SK-N-SH (cell line): ENCODE measurements around the gene WWOX. TPM values are rescaled to one million over a fixed set of nuclear protein-coding genes. Genes with fewer than 3 reads are reported as not detected.

ENCODE experiments used
- CTCF ChIA-PET: fragments of 300-600, 350-600 bp; formaldehyde crosslinking; extraction: SDS; loops from one replicate; lab custom pipeline; 2021; lab: Yijun Ruan, JAX
- POLR2A ChIA-PET: fragments of 350-600 bp; sonication (Branson Sonifier 250); formaldehyde crosslinking; extraction: SDS; loops from one replicate; lab custom pipeline; 2020; ENCODE audit warnings: antibody characterized with exemption, inconsistent platforms; lab: Yijun Ruan, JAX
- DNase-seq: peaks from one replicate; pipeline ENCODE4 v3.0.0; 2012
- H2AFZ ChIP-seq: fragments of 200-600 bp; sonication (generic); 2 replicates; pipeline ENCODE4 v1.8.1; 2016; ENCODE audit warnings: antibody characterized with exemption, mild to moderate bottlenecking, low read depth
- H3F3A ChIP-seq: fragments of 200-600 bp; sonication (generic); replicated peaks from 2 replicates; pipeline ENCODE3; 2016; ENCODE audit warnings: antibody characterized with exemption, mild to moderate bottlenecking; ENCODE audit not compliant: insufficient read depth
- H3K27ac ChIP-seq, 2 experiments: fragments of 200-500 bp in 1 of 2; fragments of 200-600 bp in 1 of 2; sonication (Bioruptor generic) in 1 of 2; sonication (generic), shearing (Covaris generic) in 1 of 2; 2 replicates each; pipeline versions ENCODE4 v1.5.1 to v1.6.1; 2014 to 2016; ENCODE audit warnings: low read depth in 2 of 2, inconsistent platforms in 1 of 2, low read length in 1 of 2, mild to moderate bottlenecking in 1 of 2, mixed read lengths in 1 of 2
- H3K27me3 ChIP-seq: fragments of 200-600 bp; sonication (generic), shearing (Covaris generic); 2 replicates; pipeline ENCODE4 v1.6.1; 2016; ENCODE audit warnings: mixed run types; ENCODE audit not compliant: insufficient read depth
- H3K36me3 ChIP-seq, 2 experiments: fragments of 200-500 bp in 1 of 2; fragments of 200-600 bp in 1 of 2; sonication (Bioruptor generic) in 1 of 2; sonication (generic) in 1 of 2; replicated peaks in 1 of 2; 2 replicates each; pipeline versions ENCODE3 to v1.5.1; 2014 to 2016; ENCODE audit warnings: low read length in 1 of 2, mild to moderate bottlenecking in 1 of 2; ENCODE audit not compliant: insufficient read depth in 2 of 2, control insufficient read depth in 1 of 2
- H3K4me1 ChIP-seq, 2 experiments: fragments of 200-500 bp in 1 of 2; fragments of 200-600 bp in 1 of 2; sonication (Bioruptor generic) in 1 of 2; sonication (generic), shearing (Covaris generic) in 1 of 2; 2 replicates each; pipeline versions ENCODE4 v1.5.1 to v1.6.1; 2014 to 2016; ENCODE audit warnings: low read depth in 1 of 2, low read length in 1 of 2, mixed run types in 1 of 2; ENCODE audit not compliant: insufficient read depth in 2 of 2, control insufficient read depth in 1 of 2
- H3K4me2 ChIP-seq: fragments of 200-600 bp; sonication (generic), shearing (Covaris generic); 2 replicates; pipeline ENCODE4 v1.6.1; 2017; ENCODE audit warnings: mixed run types
- H3K4me3 ChIP-seq, 2 experiments: fragments of 200-500 bp in 1 of 2; fragments of 200-600 bp in 1 of 2; sonication (Bioruptor generic) in 1 of 2; sonication (generic), shearing (Covaris generic) in 1 of 2; 2 replicates each; pipeline versions ENCODE4 v1.5.1 to v1.8.1; 2014 to 2016; ENCODE audit warnings: low read depth in 2 of 2, inconsistent platforms in 1 of 2, low read length in 1 of 2, mild to moderate bottlenecking in 1 of 2, mixed read lengths in 1 of 2, moderate library complexity in 1 of 2
- H3K79me2 ChIP-seq: fragments of 200-600 bp; sonication (generic); 2 replicates; pipeline ENCODE4 v1.8.1; 2017; ENCODE audit warnings: mild to moderate bottlenecking; ENCODE audit not compliant: insufficient read depth
- H3K9ac ChIP-seq: fragments of 200-600 bp; sonication (generic); 2 replicates; pipeline ENCODE4 v1.6.1; 2017; ENCODE audit warnings: mixed run types
- H3K9me2 ChIP-seq: fragments of 200-600 bp; sonication (generic); 2 replicates; pipeline ENCODE4 v1.6.1; 2017; ENCODE audit warnings: mixed run types
- H3K9me3 ChIP-seq: fragments of 200-600 bp; sonication (generic); 2 replicates; pipeline ENCODE4 v1.6.1; 2017; ENCODE audit warnings: mixed run types, mild to moderate bottlenecking, moderate library complexity
- H4K20me1 ChIP-seq: fragments of 200-600 bp; sonication (generic); 2 replicates; pipeline ENCODE4 v1.6.1; 2017; ENCODE audit warnings: mild to moderate bottlenecking, mixed run types; ENCODE audit not compliant: insufficient read depth
- CHD2 ChIP-seq: fragments of 150-350 bp; IDR thresholded peaks from 2 replicates; pipeline ENCODE4 v1.6.1; 2018; ENCODE audit warnings: low read length; ENCODE audit not compliant: partially characterized antibody
- ELF1 ChIP-seq: IDR thresholded peaks from 2 replicates; pipeline ENCODE4 v1.4.0; 2012
- EZH2phosphoT487 ChIP-seq: fragments of 200-600 bp; sonication (generic); IDR thresholded peaks from 2 replicates; pipeline ENCODE4 v1.6.1; 2017; ENCODE audit warnings: low read depth, mixed run types, mild to moderate bottlenecking, antibody characterized with exemption, moderate library complexity, borderline replicate concordance
- FOSL2 ChIP-seq: IDR thresholded peaks from 2 replicates; pipeline ENCODE4 v1.4.0; 2012; ENCODE audit warnings: low read depth, mild to moderate bottlenecking, moderate library complexity, borderline replicate concordance
- GABPA ChIP-seq: IDR thresholded peaks from 2 replicates; pipeline ENCODE4 v1.4.0; 2012; ENCODE audit warnings: low read depth, mild to moderate bottlenecking
- PBX3 ChIP-seq: IDR thresholded peaks from 2 replicates; pipeline ENCODE4; 2012
- RCOR1 ChIP-seq: fragments of 150-350 bp; IDR thresholded peaks from 2 replicates; pipeline ENCODE4 v1.6.1; 2017; ENCODE audit warnings: antibody characterized with exemption, low read length
- TAF1 ChIP-seq: IDR thresholded peaks from 2 replicates; pipeline ENCODE4 v1.6.1; 2012; ENCODE audit warnings: low read depth, mild to moderate bottlenecking, low read length, moderate library complexity, borderline replicate concordance
- TCF12 ChIP-seq: IDR thresholded peaks from 2 replicates; pipeline ENCODE4 v1.4.0; 2012
- USF2 ChIP-seq: fragments of 150-350 bp; IDR thresholded peaks from 2 replicates; pipeline ENCODE4 v1.6.1; 2017; ENCODE audit warnings: antibody characterized with exemption, low read length, low read depth, borderline replicate concordance
- YY1 ChIP-seq: IDR thresholded peaks from 2 replicates; pipeline ENCODE4 v1.4.0; 2012; ENCODE audit warnings: low read depth, mild to moderate bottlenecking
- ZBTB33 ChIP-seq: IDR thresholded peaks from 2 replicates; pipeline ENCODE4 v1.4.0; 2012; ENCODE audit warnings: low read depth, borderline replicate concordance
- WGBS: methylation state at CpG from one replicate; pipeline ENCODE4 v1.1.6; 2017; ENCODE audit warnings: low lambda C conversion rate; 5-methylcytosine and 5-hydroxymethylcytosine counted together
- polyA plus RNA-seq, 3 experiments: library from polyadenylated mRNA; depleted of rRNA; stranded (reverse); fragments of >200 nt; gene quantifications; 2 replicates each; pipeline ENCODE4 v1.2.3, GENCODE V29; 2012

Gene WWOX
- polyA plus RNA-seq, 1 of the 3 experiments (the other 2 are of a cell fraction) = 10.8 TPM

- Histone ChIP-seq H3K9ac (no peak overlapping the region), H3K4me3 (no peak overlapping the region), H3K27ac (no peak overlapping the region), H3K9me2 (no peaks in the 10 kb centered on the region), H3K36me3 (no peaks in the 10 kb centered on the region), H2AFZ (no peak overlapping the region), H3K9me3 (no peaks in the 10 kb centered on the region), H3F3A (no peaks in the 10 kb centered on the region)
- WGBS = 62% methylated on average over 5 of the region's 5 CpGs
- POLR2A ChIA-PET = no interaction called here
- TF ChIP-seq USF2 (no peak), YY1 (no peak), EZH2phosphoT487 (no peak), ZBTB33 (no peak), GABPA (no peak)
- TF ChIP-seq, all 33 proteins: peak for 0
- Histone ChIP-seq H3K79me2 (no peaks in the 10 kb centered on the region), H3K4me2 (no peak overlapping the region), H4K20me1 (no peaks in the 10 kb centered on the region), H3K27me3 (no peaks in the 10 kb centered on the region), H3K4me1 (no peaks in the 10 kb centered on the region)
- no peak for DNase-seq
- CTCF ChIA-PET = no interaction called here
These were observed 598.0 kb downstream of the WWOX start for GRCh38 chr16:78697426-78697825.

GRCh38 chr16:78703936-78704335 is 604.5 kb downstream of the WWOX start:
- no peak for TF ChIP-seq PBX3
- Histone ChIP-seq H3K4me1 (no peaks in the 10 kb centered on the region), H3F3A (no peaks in the 10 kb centered on the region), H3K9me3 (no peaks in the 10 kb centered on the region), H3K4me2 (no peak overlapping the region), H3K36me3 (no peaks in the 10 kb centered on the region), H3K4me3 (no peak overlapping the region), H3K27ac (no peak overlapping the region), H3K9ac (no peak overlapping the region), H3K27me3 (no peaks in the 10 kb centered on the region), H2AFZ (no peak overlapping the region), H3K9me2 (no peaks in the 10 kb centered on the region), H4K20me1 (no peaks in the 10 kb centered on the region), H3K79me2 (no peaks in the 10 kb centered on the region)
- CTCF ChIA-PET = no interaction called here
- WGBS = 52% methylated on average over 3 of the region's 3 CpGs
- POLR2A ChIA-PET = no interaction called here
- DNase-seq = no peak

GRCh38 chr16:78704416-78704815 is 605.0 kb downstream of the WWOX start:
- no peaks in the 10 kb centered on the region; a peak in 1 of 4 replicates for H3K4me1 ChIP-seq
- DNase-seq = no peak
- H3K27me3 ChIP-seq = no peaks in the 10 kb centered on the region
- ChIA-PET POLR2A (no interaction called here), CTCF (no interaction called here)
- H3K9me3 ChIP-seq = no peaks in the 10 kb centered on the region
- H2AFZ ChIP-seq = no peak overlapping the region
- H3F3A ChIP-seq = no peaks in the 10 kb centered on the region
- no peaks in the 10 kb centered on the region for H3K9me2 ChIP-seq
- H3K4me2 ChIP-seq = no peak overlapping the region
- no peak overlapping the region for H3K9ac ChIP-seq
- WGBS = 49% methylated on average over 6 of the region's 6 CpGs
- no peaks in the 10 kb centered on the region for H3K36me3 ChIP-seq
- no peak overlapping the region for H3K4me3 ChIP-seq
- no peaks in the 10 kb centered on the region for H3K79me2 ChIP-seq
- H3K27ac ChIP-seq = no peak overlapping the region
- no peaks in the 10 kb centered on the region for H4K20me1 ChIP-seq
- no peak for TF ChIP-seq CHD2
- TF ChIP-seq ZBTB33 = no peak
- TF ChIP-seq USF2 = no peak
- TF ChIP-seq TAF1 = no peak
- TF ChIP-seq PBX3 = no peak
- no peak for TF ChIP-seq GABPA
- no peak for TF ChIP-seq TCF12
- TF ChIP-seq ELF1 = no peak
- TF ChIP-seq YY1 = no peak
- TF ChIP-seq EZH2phosphoT487 = no peak
- TF ChIP-seq RCOR1 = no peak
- TF ChIP-seq FOSL2 = no peak
